T-helper 17 cell (primary cell): ENCODE results near the gene ABHD3. TPM values are rescaled to one million over a fixed set of nuclear protein-coding genes. Genes with fewer than 3 reads are reported as not detected.
"Not testable (repeated sequence)": the region's sequence is repeated elsewhere in the genome, so short reads cannot be mapped to it uniquely, and the experiment has no call there.

ENCODE experiments used
- ATAC-seq: fragments of 150-1000 bp; cut with Tn5 transposase; 2 replicates; pipeline ENCODE4 v1.10.0; 2021; ENCODE audit warnings: mild to moderate bottlenecking, moderate library complexity
- DNase-seq, 3 donors: peaks; one replicate each; pipeline versions ENCODE4 v3.0.0 to v3.0.0-alpha.2; 2020 to 2021
- H3K9me3 ChIP-seq: one replicate; pipeline ENCODE4 v1.7.0; 2013; ENCODE audit warnings: low read length, mild to moderate bottlenecking; ENCODE audit not compliant: control insufficient read depth, poor library complexity, severe bottlenecking
- H3K27ac Mint-ChIP-seq: one replicate; pipeline ENCODE4 v1.8.0; 2022; ENCODE audit warnings: mild to moderate bottlenecking, moderate library complexity, mixed read lengths
- H3K27me3 Mint-ChIP-seq: one replicate; pipeline ENCODE4 v1.8.0; 2022; ENCODE audit warnings: mixed read lengths
- H3K36me3 Mint-ChIP-seq: one replicate; pipeline ENCODE4 v1.8.0; 2022; ENCODE audit warnings: low read depth, mixed read lengths
- H3K4me1 Mint-ChIP-seq: one replicate; pipeline ENCODE4 v1.8.0; 2022; ENCODE audit warnings: mild to moderate bottlenecking, mixed read lengths
- H3K4me3 Mint-ChIP-seq: one replicate; pipeline ENCODE4 v1.8.0; 2022; ENCODE audit warnings: mild to moderate bottlenecking, moderate library complexity, mixed read lengths
- total RNA-seq, 4 donors: library from RNA in 2 of 4; stranded (reverse) in 2 of 4; gene quantifications; one replicate each; pipeline ENCODE4 v1.2.3 and lab custom pipeline; 2022 to 2026

The ABHD3 gene
- total RNA-seq, 2 donors from 2014 or later, result 38.6 to 39.3 TPM

- H3K27ac Mint-ChIP-seq, result peak overlapping the region; percentile 97
- H3K4me1 Mint-ChIP-seq, result peaks cover 19% of the 10 kb centered on the region
- H3K4me3 Mint-ChIP-seq, result peak overlapping the region; percentile 98
- DNase-seq, H3K27me3 Mint-ChIP-seq, H3K9me3 ChIP-seq, H3K36me3 Mint-ChIP-seq: not testable (repeated sequence)
- ATAC-seq, result peak; percentile 1
Observed at GRCh38 chr18:21611401-21612124, 93.0 kb downstream of the ABHD3 start.

GRCh38 chr18:21605213-21605612 lies 99.4 kb downstream of the ABHD3 start:
- peaks cover 14% of the 10 kb centered on the region for H3K4me1 Mint-ChIP-seq
- no peak overlapping the region for H3K4me3 Mint-ChIP-seq
- ATAC-seq (no peak), DNase-seq (no peak)
- H3K27ac Mint-ChIP-seq, result peak overlapping the region; percentile 29
- H3K36me3 Mint-ChIP-seq, result peaks cover 5% of the 10 kb centered on the region
- H3K9me3 ChIP-seq, result no peaks in the 10 kb centered on the region
- H3K27me3 Mint-ChIP-seq, result no peaks in the 10 kb centered on the region

GRCh38 chr18:21604671-21605070 lies 99.9 kb downstream of the ABHD3 start:
- DNase-seq, result no peak

GRCh38 chr18:21602299-21602587 lies 102.3 kb downstream of the ABHD3 start:
- DNase-seq (no peak), ATAC-seq (no peak)
- no peaks in the 10 kb centered on the region for H3K9me3 ChIP-seq
- Mint-ChIP-seq H3K27ac (peak overlapping the region; percentile 54), H3K4me3 (peak overlapping the region; percentile 15), H3K27me3 (no peaks in the 10 kb centered on the region), H3K36me3 (peaks cover 6% of the 10 kb centered on the region), H3K4me1 (peaks cover 28% of the 10 kb centered on the region)

More at GRCh38 chr18:21604671-21605070, 99.9 kb downstream of the ABHD3 start:
- H3K27me3 Mint-ChIP-seq, result no peaks in the 10 kb centered on the region
- no peak overlapping the region for H3K4me3 Mint-ChIP-seq
- H3K9me3 ChIP-seq, result no peaks in the 10 kb centered on the region
- peak overlapping the region; percentile 29 for H3K27ac Mint-ChIP-seq
- ATAC-seq, result no peak
- peaks cover 6% of the 10 kb centered on the region for H3K36me3 Mint-ChIP-seq
- H3K4me1 Mint-ChIP-seq, result peaks cover 18% of the 10 kb centered on the region

Other genes with a start within 250 kb of the ABHD3 start
- 10 to 100 TPM; 32.5 to 37.7 TPM for gene ESCO1, start 104.1 kb downstream of the ABHD3 start, total RNA-seq
- 10 to 100 TPM; 23.1 to 29.9 TPM for gene SNRPD1, start 92.5 kb downstream of the ABHD3 start, total RNA-seq
- gene MIB1, start 36.0 kb upstream of the ABHD3 start, total RNA-seq, result 10 to 100 TPM; 39.0 to 45.1 TPM